H54 (cell line): ENCODE results near the gene SPN.
A peak's percentile ranks its signal among the peaks of the same experiment; 100 is the strongest.
"Not testable (repeated sequence)": the region's sequence is repeated elsewhere in the genome, so short reads cannot be mapped to it uniquely, and the experiment has no call there.

Experiments
- DNase-seq: peaks from one replicate; pipeline ENCODE4 v3.0.0; 2011; ENCODE audit warnings: low spot score, mixed read lengths; ENCODE audit not compliant: insufficient read length
- FAIRE-seq: peaks from 3 replicates; lab custom pipeline; 2011; peaks lifted over from hg19 to GRCh38; lab: Jason Lieb, UNC
- POLR2A ChIP-seq: IDR thresholded peaks from 2 replicates; pipeline ENCODE4 v1.6.1; 2011; ENCODE audit warnings: low read depth, mild to moderate bottlenecking, low read length

Gene SPN

DNA sequence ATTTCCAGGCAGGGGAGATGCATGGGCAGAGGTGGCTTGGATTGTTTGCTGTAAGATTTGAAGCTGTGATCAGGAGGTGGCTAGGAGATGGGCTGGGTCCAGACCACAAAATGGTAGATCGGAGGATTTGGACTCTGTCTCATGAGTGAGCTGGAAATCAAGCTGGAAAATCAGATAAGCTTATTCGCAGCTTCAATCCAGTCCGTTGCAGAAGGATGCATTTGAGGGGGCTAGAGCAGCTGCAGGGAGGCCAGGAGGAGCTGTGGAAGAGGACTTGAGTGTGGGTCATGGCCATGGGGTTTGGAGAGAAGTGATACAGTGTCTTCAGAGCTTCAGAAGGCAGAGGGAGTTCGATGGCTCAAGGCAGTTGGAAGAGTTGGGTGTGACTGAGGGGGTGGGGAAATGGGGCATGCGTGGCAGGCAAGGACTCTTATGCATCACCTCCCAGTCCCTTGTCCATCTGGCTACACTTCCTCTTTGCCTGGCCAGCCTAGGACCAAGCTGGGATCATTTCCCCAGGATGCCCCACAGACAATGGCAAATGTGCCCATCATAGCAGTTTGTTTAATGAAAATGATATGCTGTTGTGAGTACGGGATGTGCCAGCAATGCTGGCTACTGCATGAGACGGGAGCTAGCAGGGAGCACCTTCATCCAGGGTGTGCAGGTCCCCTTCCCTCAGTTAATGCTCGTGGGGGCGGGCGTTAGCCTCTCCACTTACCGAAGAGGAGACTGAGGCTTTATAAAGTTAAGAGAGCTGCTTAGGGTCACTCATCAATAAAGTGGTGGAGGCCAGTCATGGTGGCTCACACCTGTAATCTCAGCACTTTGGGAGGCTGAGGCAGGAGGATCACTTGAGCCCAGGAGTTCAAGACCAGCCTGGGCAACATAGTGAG is 36.5 kb downstream of the SPN start:
- DNase-seq (no peak), FAIRE-seq (no peak)
- no peak for TF ChIP-seq POLR2A

DNA sequence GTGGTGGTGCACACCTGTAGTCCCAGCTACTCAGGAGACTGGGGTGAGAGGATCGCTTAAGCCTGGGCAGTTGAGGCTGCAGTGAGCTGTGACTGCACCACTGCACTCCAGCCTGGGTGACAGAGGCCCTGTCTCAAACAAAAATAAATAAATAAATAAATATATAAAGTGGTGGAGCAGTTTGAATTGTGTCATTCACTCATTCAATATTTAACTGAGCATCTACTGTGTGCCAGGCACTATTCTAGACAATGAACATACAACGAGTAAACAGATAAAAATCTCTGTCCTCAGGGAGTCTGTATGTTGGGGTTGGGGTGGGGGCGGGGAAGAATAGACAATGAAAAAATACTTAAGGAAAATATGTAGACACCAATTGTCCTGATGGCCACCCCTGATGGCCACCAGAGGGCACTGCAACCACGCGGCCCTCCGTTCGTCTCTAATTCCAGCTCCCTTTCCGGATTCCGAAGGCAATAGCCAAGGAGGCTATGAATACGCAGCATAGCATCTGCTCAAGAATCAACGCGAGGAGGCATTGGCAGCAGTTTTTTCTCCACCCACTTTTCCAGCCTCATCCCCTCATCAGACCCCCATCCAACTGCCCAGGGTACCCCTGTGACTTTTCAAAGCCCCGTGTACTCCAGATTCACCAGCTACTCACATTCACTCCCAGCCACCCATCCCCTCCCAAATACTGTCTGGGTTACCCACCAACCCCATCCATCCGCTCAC is 37.4 kb downstream of the SPN start:
- peak; percentile 67 for FAIRE-seq
- TF ChIP-seq POLR2A, result no peak
- DNase-seq, result peak; percentile 86

DNA sequence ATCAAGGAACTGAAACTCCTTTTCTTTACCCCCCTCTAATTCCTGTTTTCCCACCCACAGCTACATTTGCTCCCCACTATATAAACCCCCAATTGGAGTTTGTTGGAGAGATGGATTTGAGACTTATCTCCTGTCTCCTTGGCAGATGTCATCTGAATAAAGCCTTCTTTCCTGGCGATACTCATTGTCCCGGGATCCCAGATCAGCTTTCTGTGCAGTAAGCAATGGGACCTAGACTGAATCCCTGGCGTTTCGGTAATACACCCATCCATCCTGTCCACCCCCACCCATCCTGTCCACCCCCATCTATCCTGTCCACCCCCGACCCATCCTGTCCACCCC is 38.1 kb downstream of the SPN start:
- FAIRE-seq, result no peak

DNA sequence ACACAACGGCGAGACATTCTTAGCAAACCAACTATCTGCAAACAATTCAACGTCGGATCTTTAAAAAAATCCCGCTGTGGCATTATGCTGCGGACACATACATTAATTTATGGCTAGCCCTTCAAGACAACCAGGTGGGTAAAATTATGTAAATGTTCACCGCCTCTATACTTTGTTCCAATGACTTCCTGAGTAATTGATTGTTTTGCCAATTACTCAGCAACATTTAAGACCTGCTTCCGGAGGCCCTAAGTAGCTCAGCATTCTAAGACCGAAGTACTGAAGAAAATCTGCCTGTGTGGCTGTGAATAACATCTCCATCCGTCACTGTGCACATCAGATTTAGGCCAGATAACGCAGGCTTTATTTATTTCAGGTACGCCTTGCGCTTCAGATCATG is 39.2 kb downstream of the SPN start:
- DNase-seq (no peak), FAIRE-seq (no peak)
- no peak for TF ChIP-seq POLR2A

More for the DNA sequence above, 38.1 kb downstream of the SPN start:
- no peak for DNase-seq
- TF ChIP-seq POLR2A, result no peak

DNA sequence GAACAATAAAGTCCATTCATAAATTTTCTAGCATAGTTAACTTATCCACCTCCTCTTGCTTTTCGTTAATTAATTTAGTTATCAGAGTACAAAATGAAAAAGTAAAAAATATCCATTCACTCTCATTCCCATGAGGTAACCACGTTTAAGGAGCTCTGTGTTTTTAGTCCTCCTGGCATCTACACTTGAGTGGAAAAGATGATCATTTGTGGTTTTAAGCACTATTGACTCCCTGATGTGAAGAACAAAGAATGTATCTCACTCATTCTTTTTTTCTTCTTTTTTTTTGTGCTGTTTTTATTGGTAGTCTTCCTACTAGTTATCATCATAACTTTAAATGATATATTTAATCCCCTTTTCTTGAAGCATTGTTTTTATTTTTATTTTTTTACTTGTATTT is 42.0 kb downstream of the SPN start:
- no peak for DNase-seq
- no peak for TF ChIP-seq POLR2A
- FAIRE-seq, result no peak

DNA sequence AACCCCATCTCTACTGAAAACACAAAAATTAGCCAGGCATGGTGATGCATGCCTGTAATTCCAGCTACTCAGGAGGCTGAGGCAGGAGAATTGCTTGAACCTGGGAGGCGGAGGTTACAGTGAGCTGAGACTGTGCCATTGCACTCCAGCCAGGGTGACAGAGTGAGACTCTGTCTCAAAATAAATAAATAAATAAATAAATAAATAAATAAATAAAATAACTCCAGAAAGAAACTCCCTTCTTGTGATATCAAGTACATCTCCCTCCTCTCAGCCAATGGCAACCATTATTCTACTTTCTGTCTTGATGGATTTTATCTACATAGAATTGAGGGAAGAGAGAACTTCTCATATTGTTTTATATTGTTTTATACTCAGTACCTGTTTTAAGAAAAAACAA is 44.1 kb downstream of the SPN start:
- FAIRE-seq, DNase-seq: not testable (repeated sequence)

DNA sequence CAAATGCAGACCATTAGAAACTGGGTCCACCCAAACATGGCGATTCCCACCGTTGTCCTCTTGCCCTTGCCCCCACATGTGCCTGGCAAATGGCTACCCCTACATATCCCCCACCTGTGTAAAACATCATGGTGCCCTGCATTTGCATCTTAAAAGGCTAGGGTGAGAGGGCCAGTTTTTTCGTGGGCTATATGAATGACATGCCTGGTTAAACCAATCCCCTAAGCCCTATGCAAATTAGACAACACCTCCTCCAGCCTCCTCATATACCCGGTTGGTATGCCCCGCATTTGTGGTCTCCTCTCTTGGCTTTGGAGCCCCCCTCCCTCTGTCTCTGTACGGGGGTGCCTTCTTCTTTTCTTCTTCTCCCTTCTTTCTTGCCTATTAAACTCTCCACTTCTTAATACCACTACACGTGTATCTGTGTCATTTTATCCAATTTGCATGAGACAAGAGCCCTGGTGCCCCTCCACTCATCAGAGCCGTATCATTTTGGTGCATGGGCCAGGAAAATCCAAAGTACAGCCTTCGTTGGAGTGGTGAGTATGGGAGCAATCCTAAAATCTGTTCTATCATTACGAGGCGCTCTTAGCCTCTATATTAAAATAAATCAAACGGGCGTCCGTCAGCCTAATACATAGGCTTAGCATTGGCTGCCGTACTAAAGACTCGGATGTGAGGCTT is 46.0 kb downstream of the SPN start:
- no peak for FAIRE-seq
- no peak for TF ChIP-seq POLR2A
- DNase-seq, result no peak

DNA sequence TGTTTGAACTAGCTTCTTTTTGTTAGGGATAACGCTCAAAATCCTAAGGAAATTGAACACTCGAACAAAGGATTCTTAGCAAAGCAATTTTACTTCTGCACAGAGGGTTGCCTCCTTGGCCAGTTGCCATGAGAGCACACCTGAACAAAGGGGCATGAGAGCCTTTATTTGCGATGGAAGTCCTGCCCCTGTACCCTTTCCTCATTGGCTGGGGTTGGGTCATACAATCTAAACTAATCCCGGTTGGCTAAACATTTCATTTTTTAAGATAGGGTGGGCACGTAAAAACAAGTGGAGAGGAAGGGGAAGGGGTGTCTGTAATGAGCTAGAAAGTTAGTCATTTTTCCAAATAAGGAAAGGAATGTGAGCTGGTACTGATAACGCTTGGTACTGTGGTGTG is 46.6 kb downstream of the SPN start:
- FAIRE-seq, DNase-seq: not testable (repeated sequence)

DNA sequence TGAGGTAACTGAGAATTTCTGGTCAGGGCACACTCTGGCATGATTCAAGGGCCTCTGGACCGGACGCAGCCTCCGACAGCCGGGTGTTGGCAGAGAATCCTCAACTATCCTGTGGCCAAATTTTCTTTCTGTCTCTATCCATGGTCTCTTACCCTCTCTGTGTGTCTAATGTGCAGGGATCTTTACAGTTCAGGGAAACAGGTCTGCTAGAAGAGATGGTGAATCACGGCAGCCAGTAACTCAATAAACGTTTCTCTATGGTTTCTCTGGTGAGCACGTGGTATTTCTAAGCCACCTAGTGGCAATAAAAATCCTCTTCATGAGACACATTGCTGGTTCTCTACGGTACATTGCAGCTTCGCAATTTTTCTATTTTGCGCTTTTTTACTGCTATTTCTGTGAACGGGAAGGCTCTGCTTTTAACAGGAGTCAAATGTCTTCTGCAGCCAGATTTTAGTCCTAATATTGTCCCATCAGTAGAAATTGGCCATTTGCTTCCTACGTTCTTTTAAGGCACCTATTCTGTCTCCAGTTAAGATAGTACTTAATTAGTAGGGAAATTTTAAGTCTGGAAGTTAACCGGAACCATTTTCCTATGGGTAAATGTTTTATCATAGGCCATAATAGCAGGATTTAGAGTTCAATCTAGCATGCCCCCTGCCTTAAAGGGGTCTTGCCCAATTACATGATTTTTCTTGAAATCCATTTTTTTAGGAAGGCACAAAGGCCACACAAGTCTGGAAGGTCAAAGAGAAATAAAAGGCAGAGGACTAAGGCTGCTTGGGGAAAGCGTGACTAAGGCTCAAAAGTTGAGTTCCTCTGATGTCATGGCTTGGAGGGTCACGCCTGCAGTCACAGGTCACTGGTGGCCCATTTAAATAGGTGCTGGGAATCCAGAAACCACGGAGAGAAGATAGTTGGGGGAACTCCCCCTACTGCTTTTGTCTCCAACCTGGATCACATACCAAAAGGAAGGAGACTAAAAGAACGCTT is 47.5 kb downstream of the SPN start:
- TF ChIP-seq POLR2A, result no peak
- DNase-seq (peak; percentile 45), FAIRE-seq (peak; percentile 87)

DNA sequence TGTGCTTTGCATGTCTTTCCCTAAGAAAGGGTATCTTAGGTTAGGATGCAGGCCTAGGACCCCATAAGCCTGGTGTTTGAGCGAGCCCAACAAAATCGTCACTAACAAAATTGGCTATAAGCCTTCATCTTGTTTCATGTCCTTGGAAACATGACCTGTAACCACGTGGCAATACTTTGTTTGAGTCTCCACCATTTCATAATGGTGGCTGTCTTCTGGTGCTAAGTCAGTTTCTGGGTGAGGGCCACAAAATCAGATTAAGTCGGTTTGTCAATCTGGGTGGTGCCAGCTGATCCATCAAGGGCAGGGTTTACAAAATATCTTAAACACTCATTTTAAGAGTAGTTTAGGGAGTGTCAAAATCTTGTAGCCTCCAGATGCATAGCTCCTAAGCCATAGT is 49.8 kb downstream of the SPN start:
- FAIRE-seq (no peak), DNase-seq (no peak)
- TF ChIP-seq POLR2A, result no peak

DNA sequence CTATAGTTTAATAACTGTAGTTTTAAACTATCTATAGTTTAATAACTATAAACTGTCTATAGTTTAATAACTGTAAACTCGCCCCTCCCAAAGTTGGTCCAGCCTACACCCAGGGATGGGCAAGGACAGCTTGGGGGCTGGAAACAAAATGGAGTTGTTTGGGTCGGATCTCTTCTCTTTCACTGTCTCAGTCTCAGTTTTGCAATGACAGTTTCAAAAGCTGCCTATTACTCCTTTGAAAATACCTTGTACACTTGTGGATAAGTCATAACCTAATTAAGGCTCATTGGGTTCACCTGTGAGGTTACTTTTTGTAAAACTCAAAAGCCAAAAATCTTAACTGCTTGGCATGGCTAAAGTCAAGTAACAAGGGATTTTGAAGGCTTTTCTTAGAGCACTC is 51.3 kb downstream of the SPN start:
- FAIRE-seq, result no peak
- DNase-seq, result no peak
- TF ChIP-seq POLR2A, result no peak

DNA sequence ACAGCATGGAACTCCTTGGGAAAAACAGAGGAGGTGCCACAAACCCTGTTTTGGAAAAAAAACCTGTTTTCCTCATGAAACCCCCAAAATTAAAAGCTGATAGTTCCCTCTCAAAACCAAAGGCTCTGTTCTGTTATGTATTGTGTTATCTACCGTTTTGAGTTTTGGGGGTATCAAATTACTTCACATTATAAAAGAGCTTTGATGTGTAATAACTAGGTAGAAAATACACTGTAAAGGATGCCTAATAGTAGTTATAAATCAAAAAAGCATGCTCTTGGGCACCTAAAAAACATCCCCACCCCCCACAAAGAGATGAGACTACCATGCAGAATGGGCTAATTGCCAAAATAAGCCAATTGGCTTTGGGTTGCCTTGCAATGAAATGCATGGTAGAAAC is 51.9 kb downstream of the SPN start:
- TF ChIP-seq POLR2A, result no peak
- FAIRE-seq (no peak), DNase-seq (no peak)

DNA sequence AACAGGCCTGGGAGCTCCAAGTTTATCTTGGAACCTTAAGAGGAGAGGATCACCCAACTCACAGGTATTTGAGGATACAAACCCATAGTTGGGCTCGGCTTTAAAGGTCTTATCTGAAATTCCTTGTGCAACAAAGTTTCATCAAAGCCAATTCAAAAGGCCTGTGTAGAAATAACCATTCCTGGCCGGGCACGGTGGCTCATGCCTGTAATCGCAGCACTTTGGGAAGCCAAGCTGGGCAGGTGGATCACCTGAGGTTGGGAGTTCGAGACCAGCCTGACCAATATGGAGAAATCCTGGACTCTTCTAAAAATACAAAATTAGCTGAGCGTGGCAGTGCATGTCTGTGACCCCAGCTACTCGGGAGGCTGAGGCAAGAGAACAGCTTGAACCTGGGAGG is 54.1 kb downstream of the SPN start:
- FAIRE-seq (no peak), DNase-seq (no peak)
- no peak for TF ChIP-seq POLR2A
